H1 (cell line): Measurements from ENCODE around the gene KLHL30. TPM values are rescaled to one million over a fixed set of nuclear protein-coding genes. Genes with fewer than 3 reads are reported as not detected.

Experiments used
- CTCF ChIA-PET: fragments of 300-600 bp; sonication (Branson Sonifier 250); formaldehyde crosslinking; loops from one replicate; lab custom pipeline; 2021; ENCODE audit not compliant: partially characterized antibody; lab: Charles Lee
- POLR2A ChIA-PET: fragments of 300-600 bp; sonication (Branson Sonifier 250); formaldehyde crosslinking; loops from one replicate; lab custom pipeline; 2021; ENCODE audit warnings: inconsistent platforms; ENCODE audit not compliant: partially characterized antibody; lab: Charles Lee
- DNase-seq, 2 experiments: peaks; one replicate each; pipeline versions ENCODE4 v3.0.0 to v3.0.0-alpha.2; 2010 to 2022; ENCODE audit warnings: low spot score in 2 of 2, low read depth in 1 of 2, mixed read lengths in 1 of 2
- FAIRE-seq: peaks from 2 replicates; lab custom pipeline; 2011; peaks lifted over from hg19 to GRCh38; lab: Jason Lieb, UNC
- H2AFZ ChIP-seq: 2 replicates; pipeline ENCODE4 v1.8.1; 2012; ENCODE audit warnings: low read length, inconsistent platforms
- H2AK5ac ChIP-seq: 2 replicates; pipeline ENCODE4 v1.6.1; 2013; ENCODE audit warnings: low read depth, low read length
- H2BK120ac ChIP-seq: replicated peaks from 2 replicates; pipeline ENCODE3; 2013; ENCODE audit warnings: low read depth, low read length, inconsistent platforms
- H2BK12ac ChIP-seq: 2 replicates; pipeline ENCODE4 v1.6.1; 2013; ENCODE audit warnings: low read depth, low read length
- H2BK15ac ChIP-seq: 2 replicates; pipeline ENCODE4 v1.6.1; 2013; ENCODE audit warnings: low read length
- H2BK20ac ChIP-seq: 2 replicates; pipeline ENCODE4 v1.6.1; 2013; ENCODE audit warnings: low read length
- H2BK5ac ChIP-seq: 2 replicates; pipeline ENCODE4 v1.6.1; 2013; ENCODE audit warnings: low read depth, low read length
- H3K14ac ChIP-seq: 2 replicates; pipeline ENCODE4 v1.6.1; 2013; ENCODE audit warnings: inconsistent platforms; ENCODE audit not compliant: insufficient read length
- H3K18ac ChIP-seq: 2 replicates; pipeline ENCODE4 v1.6.1; 2013; ENCODE audit warnings: low read length; ENCODE audit errors: extremely low read depth
- H3K23ac ChIP-seq: 2 replicates; pipeline ENCODE4 v1.6.1; 2013; ENCODE audit warnings: inconsistent platforms; ENCODE audit not compliant: insufficient read length
- H3K23me2 ChIP-seq: 2 replicates; pipeline ENCODE4 v1.6.1; 2013; ENCODE audit warnings: low read depth, low read length
- H3K27ac ChIP-seq: 2 replicates; pipeline ENCODE4 v1.6.1; 2011; ENCODE audit warnings: low read depth, low read length, inconsistent platforms
- H3K27me3 ChIP-seq, 4 experiments: replicated peaks in 1 of 4; 1 replicate in 1 of 4; 2 replicates in 3 of 4; pipeline versions ENCODE4 v1.6.1 to v1.8.1; 2011 to 2013; ENCODE audit warnings: low read length in 3 of 4, mild to moderate bottlenecking in 3 of 4, inconsistent platforms in 2 of 4, mixed read lengths in 2 of 4, moderate library complexity in 1 of 4; ENCODE audit not compliant: control insufficient read depth in 3 of 4, insufficient read depth in 3 of 4; ENCODE audit errors: extremely low read depth in 1 of 4
- H3K36me3 ChIP-seq, 4 experiments: 2 replicates each; pipeline versions ENCODE4 v1.6.1 to v1.8.1; 2011 to 2013; ENCODE audit warnings: mild to moderate bottlenecking in 4 of 4, low read length in 3 of 4, moderate library complexity in 2 of 4, control low read depth in 1 of 4, inconsistent platforms in 1 of 4; ENCODE audit not compliant: insufficient read depth in 4 of 4, control insufficient read depth in 2 of 4
- H3K4ac ChIP-seq: replicated peaks from 2 replicates; pipeline ENCODE3; 2013; ENCODE audit warnings: low read length, low read depth, mixed read lengths, inconsistent platforms; ENCODE audit not compliant: insufficient read length
- H3K4me1 ChIP-seq, 4 experiments: replicated peaks in 1 of 4; 1 replicate in 1 of 4; 2 replicates in 3 of 4; pipeline versions ENCODE4 v1.6.1 to v1.8.1; 2011 to 2013; ENCODE audit warnings: low read length in 3 of 4, inconsistent platforms in 2 of 4, mixed read lengths in 1 of 4; ENCODE audit not compliant: insufficient read depth in 4 of 4, control insufficient read depth in 3 of 4
- H3K4me2 ChIP-seq, 2 experiments: 2 replicates each; pipeline versions ENCODE4 v1.6.1 to v1.8.1; 2011 to 2013; ENCODE audit warnings: low read depth in 2 of 2, low read length in 2 of 2, control low read depth in 1 of 2, inconsistent platforms in 1 of 2, mild to moderate bottlenecking in 1 of 2; ENCODE audit not compliant: insufficient read depth in 1 of 2
- H3K4me3 ChIP-seq, 4 experiments: fragments of 200-600, 300-600 bp in 1 of 4; sonication (generic), shearing (Covaris generic), sonication (Bioruptor Twin) in 1 of 4; 2 replicates each; pipeline versions ENCODE4 v1.5.1 to v1.8.1; 2011 to 2016; ENCODE audit warnings: low read length in 4 of 4, low read depth in 3 of 4, control low read depth in 2 of 4, inconsistent platforms in 2 of 4, mild to moderate bottlenecking in 2 of 4, mixed read lengths in 1 of 4, moderate library complexity in 1 of 4; ENCODE audit not compliant: insufficient read depth in 2 of 4; ENCODE audit errors: extremely low read depth in 1 of 4
- H3K56ac ChIP-seq: replicated peaks from 2 replicates; pipeline ENCODE3; 2013; ENCODE audit warnings: low read depth, mild to moderate bottlenecking, mixed read lengths, low read length, inconsistent platforms; ENCODE audit not compliant: insufficient read length
- H3K79me1 ChIP-seq: 2 replicates; pipeline ENCODE4 v1.6.1; 2013; ENCODE audit warnings: low read depth, low read length, control low read depth
- H3K79me2 ChIP-seq, 2 experiments: 2 replicates each; pipeline versions ENCODE4 v1.6.1 to v1.8.1; 2012 to 2013; ENCODE audit warnings: low read length in 2 of 2, mild to moderate bottlenecking in 2 of 2, inconsistent platforms in 1 of 2; ENCODE audit not compliant: insufficient read depth in 2 of 2, control insufficient read depth in 1 of 2
- H3K9ac ChIP-seq, 4 experiments: replicated peaks in 1 of 4; 1 replicate in 1 of 4; 2 replicates in 3 of 4; pipeline versions ENCODE4 v1.6.1 to v1.8.1; 2011 to 2013; ENCODE audit warnings: low read depth in 3 of 4, low read length in 3 of 4, control low read depth in 2 of 4, mild to moderate bottlenecking in 2 of 4, moderate library complexity in 2 of 4, inconsistent platforms in 1 of 4; ENCODE audit errors: extremely low read depth in 1 of 4
- H3K9me3 ChIP-seq, 2 experiments: 2 replicates each; pipeline versions ENCODE4 v1.6.1 to v1.8.1; 2012 to 2013; ENCODE audit warnings: mild to moderate bottlenecking in 2 of 2, moderate library complexity in 2 of 2, control low read depth in 1 of 2, inconsistent platforms in 1 of 2, low read depth in 1 of 2, low read length in 1 of 2, mixed read lengths in 1 of 2; ENCODE audit not compliant: insufficient read depth in 2 of 2
- H4K20me1 ChIP-seq, 2 experiments: replicated peaks in 1 of 2; 2 replicates each; pipeline versions ENCODE3 to v1.8.1; 2011 to 2013; ENCODE audit warnings: inconsistent platforms in 2 of 2, low read length in 2 of 2, mild to moderate bottlenecking in 1 of 2; ENCODE audit not compliant: insufficient read depth in 2 of 2, control insufficient read depth in 1 of 2
- H4K5ac ChIP-seq: 2 replicates; pipeline ENCODE4 v1.6.1; 2013; ENCODE audit warnings: low read length, low read depth, mixed read lengths, inconsistent platforms; ENCODE audit not compliant: insufficient read length
- H4K8ac ChIP-seq: 2 replicates; pipeline ENCODE4 v1.8.0; 2013; ENCODE audit warnings: mild to moderate bottlenecking, moderate library complexity, low read length, inconsistent platforms; ENCODE audit not compliant: insufficient read depth; ENCODE audit errors: extremely low read depth
- H4K91ac ChIP-seq: replicated peaks from 2 replicates; pipeline ENCODE3; 2013; ENCODE audit warnings: low read length, mixed read lengths, inconsistent platforms; ENCODE audit not compliant: insufficient read length
- ATF3 ChIP-seq: IDR thresholded peaks from 2 replicates; pipeline ENCODE4 v1.6.1; 2011; ENCODE audit warnings: low read depth, mild to moderate bottlenecking, low read length; ENCODE audit not compliant: insufficient read depth
- CBX5 ChIP-seq: fragments of 300-800, 300-1000 bp; sonication (generic); IDR thresholded peaks from 2 replicates; pipeline ENCODE4 v1.7.1; 2016; ENCODE audit warnings: antibody characterized with exemption, low read length, low read depth
- CHD1 ChIP-seq: IDR thresholded peaks from 2 replicates; pipeline ENCODE4 v1.6.1; 2012; ENCODE audit warnings: low read depth, low read length, improper control_type of control experiment
- CHD2 ChIP-seq: IDR thresholded peaks from 2 replicates; pipeline ENCODE4 v1.6.1; 2012; ENCODE audit warnings: low read length, improper control_type of control experiment
- EP300 ChIP-seq, 2 experiments: IDR thresholded peaks; 1 replicate in 1 of 2; 2 replicates in 1 of 2; pipeline ENCODE4 v1.6.1; 2011 to 2012; ENCODE audit warnings: low read depth in 2 of 2, low read length in 2 of 2, mild to moderate bottlenecking in 2 of 2, borderline replicate concordance in 1 of 2, inconsistent platforms in 1 of 2, moderate library complexity in 1 of 2
- JUND ChIP-seq: IDR thresholded peaks from 2 replicates; pipeline ENCODE4 v1.6.1; 2011; ENCODE audit warnings: mild to moderate bottlenecking, improper control_type of control experiment, low read length
- KDM1A ChIP-seq: fragments of 200-600, 300-600 bp; sonication (generic); IDR thresholded peaks from 2 replicates; pipeline ENCODE4 v1.7.1; 2016; ENCODE audit warnings: mild to moderate bottlenecking, low read length, borderline replicate concordance
- POLR2A ChIP-seq, 2 experiments: IDR thresholded peaks; 1 replicate in 1 of 2; 2 replicates in 1 of 2; pipeline ENCODE4 v1.6.1; 2011; ENCODE audit warnings: low read depth in 2 of 2, low read length in 2 of 2, mild to moderate bottlenecking in 2 of 2; ENCODE audit errors: control extremely low read depth in 1 of 2
- SIN3A ChIP-seq, 2 experiments: IDR thresholded peaks in 1 of 2; conservative IDR thresholded peaks in 1 of 2; 2 replicates each; pipeline ENCODE4 v1.6.1; 2011 to 2012; ENCODE audit warnings: low read length in 2 of 2, improper control_type of control experiment in 1 of 2, low read depth in 1 of 2, mild to moderate bottlenecking in 1 of 2
- SIRT6 ChIP-seq: IDR thresholded peaks from one replicate; pipeline ENCODE4 v1.7.1; 2012; ENCODE audit warnings: low read length, inconsistent platforms
- SP1 ChIP-seq: IDR thresholded peaks from 2 replicates; pipeline ENCODE4 v1.6.1; 2011; ENCODE audit warnings: low read depth, low read length
- TAF1 ChIP-seq: IDR thresholded peaks from 2 replicates; pipeline ENCODE4 v1.6.1; 2011; ENCODE audit warnings: mild to moderate bottlenecking, low read depth, low read length
- TBP ChIP-seq: IDR thresholded peaks from 2 replicates; pipeline ENCODE4 v1.6.1; 2011; ENCODE audit warnings: low read depth, low read length, improper control_type of control experiment
- TEAD4 ChIP-seq: IDR thresholded peaks from 2 replicates; pipeline ENCODE4 v1.6.1; 2012; ENCODE audit warnings: low read depth, low read length, inconsistent platforms, mixed read lengths
- WGBS, 2 experiments: shearing (Covaris generic) in 1 of 2; methylation state at CpG; one replicate each; pipeline versions ENCODE4 v1.1.6 to v1.1.7; 2013 to 2015; ENCODE audit warnings: low lambda C conversion rate in 2 of 2, mixed read lengths in 2 of 2, inconsistent platforms in 1 of 2, low coverage in 1 of 2, missing lambda C conversion rate in 1 of 2; ENCODE audit not compliant: insufficient replicate concordance in 2 of 2, insufficient coverage in 1 of 2, insufficient read length in 1 of 2; ENCODE audit errors: extremely low coverage in 1 of 2, missing lambda C conversion rate in 1 of 2; 5-methylcytosine and 5-hydroxymethylcytosine counted together
- polyA plus RNA-seq, 7 experiments: library from polyadenylated mRNA; depleted of rRNA in 3 of 7; stranded (reverse) in 5 of 7; unstranded in 2 of 7; fragments of >200 nt in 5 of 7; fragments of 200-250 nt in 2 of 7; gene quantifications; 1 replicate in 5 of 7; 2 replicates in 1 of 7; 4 replicates in 1 of 7; pipeline versions ENCODE4 v1.2.1 to v1.2.3, GENCODE V29; 2011 to 2013; ENCODE audit warnings: missing spikeins in 2 of 7, mixed read lengths in 2 of 7
- total RNA-seq: library from RNA; stranded (reverse); fragmentation: NEBNext Ultra II Directional; extraction: Animal tissue kit (Norgen Biotek cat#: 25700); gene quantifications from 2 replicates; pipeline ENCODE4 v1.2.1, GENCODE V29; 2021

Gene KLHL30
- total and polyA plus RNA-seq, 2 of the 8 experiments (the other 6 are each of a cell fraction or from before 2014, with no cell fraction given), result not detected

- no peak overlapping the region for H3K9ac ChIP-seq
- no peak overlapping the region for H3K18ac ChIP-seq
- no peak overlapping the region for H4K8ac ChIP-seq
- no peak overlapping the region for H3K56ac ChIP-seq
- H3K4me1 ChIP-seq, result peaks cover 0 to 19% (median 11%) of the 10 kb centered on the region in 4 experiments; a peak in 6 of 7 replicates
- ChIA-PET CTCF (no interaction called here), POLR2A (no interaction called here)
- H2AFZ ChIP-seq, result no peak overlapping the region
- H2BK120ac ChIP-seq, result no peak overlapping the region
- 0 out of 2 replicates have a peak overlapping the region, but pooled peaks have one; percentile 46 for H2BK15ac ChIP-seq
- H3K4me2 ChIP-seq, result no peak overlapping the region
- no peak overlapping the region for H3K4ac ChIP-seq
- no peak overlapping the region for H4K5ac ChIP-seq
- no peak for FAIRE-seq
- H2AK5ac ChIP-seq, result no peak overlapping the region
- no peaks in the 10 kb centered on the region for H3K9me3 ChIP-seq
- DNase-seq, result peak in 1 of 2 experiments; percentile 37
- no peaks in the 10 kb centered on the region for H4K20me1 ChIP-seq
- H2BK12ac ChIP-seq, result no peak overlapping the region
- no peaks in the 10 kb centered on the region for H3K79me2 ChIP-seq
- 86% methylated on average over 18 of the region's 18 CpGs; no CpG with 5 or more reads in 1 of the 2 experiments for WGBS, 2 experiments
- H3K4me3 ChIP-seq, result no peak overlapping the region
- H3K27me3 ChIP-seq, result no peaks in the 10 kb centered on the region
- H3K23me2 ChIP-seq, result no peaks in the 10 kb centered on the region
- H3K79me1 ChIP-seq, result no peaks in the 10 kb centered on the region
- H2BK5ac ChIP-seq, result no peak overlapping the region
- no peak overlapping the region for H3K27ac ChIP-seq
- H2BK20ac ChIP-seq, result no peak overlapping the region
- H3K23ac ChIP-seq, result no peak overlapping the region
- H3K36me3 ChIP-seq, result no peaks in the 10 kb centered on the region
- H3K14ac ChIP-seq, result no peak overlapping the region
- no peak overlapping the region for H4K91ac ChIP-seq
- TF ChIP-seq EP300 (IDR thresholded peaks at IDR 0.05; ENCODE audit: borderline replicate concordance in 1 of 2, low read depth in 2 of 2, low read length in 2 of 2), result no peak
- TF ChIP-seq KDM1A, result no peak
- no peak for TF ChIP-seq POLR2A (IDR thresholded peaks at IDR 0.05; ENCODE audit: control extremely low read depth in 1 of 2, low read depth in 2 of 2, low read length in 2 of 2)
- TF ChIP-seq ATF3, result no peak
- no peak for TF ChIP-seq CBX5
- TF ChIP-seq CHD2, result no peak
- TF ChIP-seq TBP, result no peak
- no peak for TF ChIP-seq TAF1
- TF ChIP-seq CHD1, result no peak
- TF ChIP-seq JUND, result no peak
- TF ChIP-seq SP1, result no peak
- TF ChIP-seq TEAD4, result no peak
- TF ChIP-seq SIN3A (conservative IDR thresholded peaks at IDR 0.05 in 1 of 2, IDR thresholded peaks at IDR 0.05 in 1 of 2; ENCODE audit: low read depth in 1 of 2, low read length in 2 of 2), result no peak
- no peak for TF ChIP-seq SIRT6
These were observed 34.8 kb upstream of the KLHL30 start for GRCh38 chr2:238103465-238104225.
